ENCODE data around the gene RBM4. TPM values are rescaled to one million over a fixed set of nuclear protein-coding genes. Genes with fewer than 3 reads are reported as not detected.
"Not testable (repeated sequence)": the region's sequence is repeated elsewhere in the genome, so short reads cannot be mapped to it uniquely, and the experiment has no call there.

Gene RBM4
- total RNA-seq, 4 donors from 2014 or later, result 66.5 to 193 (median 68.8) TPM

DNA sequence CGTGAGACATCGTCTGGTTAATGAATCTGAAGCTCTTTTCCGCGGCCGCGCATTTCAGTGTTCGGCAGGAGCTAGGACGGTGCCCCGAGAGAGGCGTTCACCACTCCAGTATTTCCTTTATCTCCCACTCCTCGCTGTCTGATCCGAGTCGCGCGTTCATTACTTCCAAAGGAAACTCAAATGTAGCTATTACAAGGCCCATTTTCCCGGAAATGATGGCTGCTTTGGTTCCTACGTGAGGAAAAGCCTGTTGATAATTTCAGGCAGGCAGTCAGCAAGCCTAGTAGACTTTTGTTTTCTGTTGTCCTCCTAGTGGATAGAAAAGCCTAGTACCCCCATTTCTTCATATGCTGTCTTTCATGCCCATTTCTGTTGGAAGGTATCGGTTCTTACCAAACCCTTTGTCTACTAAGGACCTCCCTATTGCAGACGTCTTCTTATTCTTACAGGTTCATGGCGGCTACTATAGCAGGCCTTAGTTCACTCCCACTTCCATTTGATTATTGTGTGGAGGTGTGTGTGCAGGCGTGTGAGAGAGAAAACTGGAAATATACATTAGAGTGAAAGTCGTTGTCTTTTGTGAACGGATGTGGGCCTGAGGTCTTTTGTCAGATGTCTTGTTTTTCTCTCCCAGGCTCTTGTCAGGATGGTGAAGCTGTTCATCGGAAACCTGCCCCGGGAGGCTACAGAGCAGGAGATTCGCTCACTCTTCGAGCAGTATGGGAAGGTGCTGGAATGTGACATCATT is 737 bp downstream of the RBM4 start:
- peak; percentile 20 for DNase-seq
- intact Hi-C loops (cut with DNase I; ENCODE audit: low total_unique reads) (loop anchor here (10.0 kb wide), 1 partner anchor 636 kb away; no protein-coding TSS in a partner anchor), in situ Hi-C loops (cut with MboI; ENCODE audit: low pct_ligation_motif_present in 1 of 4, low pct_unique_long_range_greater_than_20kb in 1 of 4, low sequenced_read_pairs in 3 of 4) (no loop called here)
- peaks cover 0 to 27% (median 13%) of the 10 kb centered on the region in 4 donors for H3K36me3 ChIP-seq
- peak overlapping the region; percentile 90 to 94 (median 92) for H3K27ac ChIP-seq
- no peak for TF ChIP-seq POLR2A (IDR thresholded peaks at IDR 0.05)
- TF ChIP-seq EP300 (IDR thresholded peaks at IDR 0.05; ENCODE audit: low read depth), result no peak
- TF ChIP-seq, protein P1, sequence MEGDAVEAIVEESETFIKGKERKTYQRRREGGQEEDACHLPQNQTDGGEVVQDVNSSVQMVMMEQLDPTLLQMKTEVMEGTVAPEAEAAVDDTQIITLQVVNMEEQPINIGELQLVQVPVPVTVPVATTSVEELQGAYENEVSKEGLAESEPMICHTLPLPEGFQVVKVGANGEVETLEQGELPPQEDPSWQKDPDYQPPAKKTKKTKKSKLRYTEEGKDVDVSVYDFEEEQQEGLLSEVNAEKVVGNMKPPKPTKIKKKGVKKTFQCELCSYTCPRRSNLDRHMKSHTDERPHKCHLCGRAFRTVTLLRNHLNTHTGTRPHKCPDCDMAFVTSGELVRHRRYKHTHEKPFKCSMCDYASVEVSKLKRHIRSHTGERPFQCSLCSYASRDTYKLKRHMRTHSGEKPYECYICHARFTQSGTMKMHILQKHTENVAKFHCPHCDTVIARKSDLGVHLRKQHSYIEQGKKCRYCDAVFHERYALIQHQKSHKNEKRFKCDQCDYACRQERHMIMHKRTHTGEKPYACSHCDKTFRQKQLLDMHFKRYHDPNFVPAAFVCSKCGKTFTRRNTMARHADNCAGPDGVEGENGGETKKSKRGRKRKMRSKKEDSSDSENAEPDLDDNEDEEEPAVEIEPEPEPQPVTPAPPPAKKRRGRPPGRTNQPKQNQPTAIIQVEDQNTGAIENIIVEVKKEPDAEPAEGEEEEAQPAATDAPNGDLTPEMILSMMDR (IDR thresholded peaks at IDR 0.05), result peak in 2 of 5 experiments; percentile 9 to 15
- TF ChIP-seq POLR2AphosphoS5 (IDR thresholded peaks at IDR 0.05), result no peak
- 2 to 6% methylated on average over 11 to 27 of the region's 27 CpGs for WGBS, 2 donors (ENCODE audit: low coverage in 1 of 2)
- no peaks in the 10 kb centered on the region for H3K9me3 ChIP-seq
- no peaks in the 10 kb centered on the region for H3K27me3 ChIP-seq
- H3K4me3 ChIP-seq, result peak overlapping the region; percentile 56 to 88 (median 64)
- H3K4me1 ChIP-seq, result peaks cover 26 to 66% (median 53%) of the 10 kb centered on the region in 4 donors

DNA sequence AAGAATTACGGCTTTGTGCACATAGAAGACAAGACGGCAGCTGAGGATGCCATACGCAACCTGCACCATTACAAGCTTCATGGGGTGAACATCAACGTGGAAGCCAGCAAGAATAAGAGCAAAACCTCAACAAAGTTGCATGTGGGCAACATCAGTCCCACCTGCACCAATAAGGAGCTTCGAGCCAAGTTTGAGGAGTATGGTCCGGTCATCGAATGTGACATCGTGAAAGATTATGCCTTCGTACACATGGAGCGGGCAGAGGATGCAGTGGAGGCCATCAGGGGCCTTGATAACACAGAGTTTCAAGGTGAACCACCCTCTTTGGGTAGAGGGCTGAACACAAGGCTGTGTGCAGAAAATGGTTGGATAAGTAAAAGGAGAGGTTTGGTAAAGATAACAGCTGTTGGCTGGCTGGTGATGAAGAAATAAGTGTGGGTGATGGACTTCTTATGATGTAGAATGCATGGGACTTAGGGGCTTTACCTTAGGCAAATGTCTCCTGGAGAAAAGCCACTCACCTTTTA is 1.4 kb downstream of the RBM4 start:
- 63 to 88% methylated on average over 3 to 10 of the region's 10 CpGs for WGBS, 2 donors (ENCODE audit: low coverage in 1 of 2)

DNA sequence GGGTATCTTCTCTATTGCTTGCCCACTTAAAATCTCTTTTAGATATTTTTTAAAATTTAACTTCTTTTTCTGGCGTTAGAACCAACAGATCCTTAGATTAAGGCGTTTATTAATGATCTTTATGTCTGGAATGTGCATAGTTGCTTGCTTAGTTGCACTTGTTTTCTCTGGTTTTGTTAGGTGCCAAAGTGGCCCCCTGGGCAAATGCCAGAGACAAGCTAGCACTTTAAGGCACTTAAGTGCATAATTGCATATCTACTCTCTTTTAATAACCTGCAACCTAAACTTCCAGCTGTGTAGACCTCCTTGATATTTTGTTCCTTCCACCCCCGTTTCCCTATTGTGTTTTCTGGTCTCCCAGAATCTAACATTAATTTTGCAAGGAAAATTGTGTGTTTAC is 3.3 kb downstream of the RBM4 start:
- in situ Hi-C loops (cut with MboI; ENCODE audit: low pct_ligation_motif_present in 1 of 4, low pct_unique_long_range_greater_than_20kb in 1 of 4, low sequenced_read_pairs in 3 of 4) (no loop called here), intact Hi-C loops (cut with DNase I; ENCODE audit: low total_unique reads) (no loop called here)
- TF ChIP-seq, protein P1 (IDR thresholded peaks at IDR 0.05), result no peak
- TF ChIP-seq EP300 (IDR thresholded peaks at IDR 0.05; ENCODE audit: low read depth) (no peak), POLR2A (IDR thresholded peaks at IDR 0.05) (no peak), POLR2AphosphoS5 (IDR thresholded peaks at IDR 0.05) (no peak)
- Histone ChIP-seq H3K36me3 (peaks cover 0 to 53% (median 22%) of the 10 kb centered on the region in 4 donors), H3K9me3 (no peaks in the 10 kb centered on the region), H3K27ac (peak overlapping the region in 3 of 4 donors; percentile 19 to 94 (median 93)), H3K4me1 (peaks cover 38 to 88% (median 65%) of the 10 kb centered on the region in 4 donors), H3K4me3 (peak overlapping the region in 2 of 4 donors; percentile 0 to 88), H3K27me3 (no peaks in the 10 kb centered on the region)
- DNase-seq, result no peak
- 25 to 28% methylated on average over 3 of the region's 3 CpGs for WGBS, 2 donors (ENCODE audit: low coverage in 1 of 2)

More for the DNA sequence above, 1.4 kb downstream of the RBM4 start:
- Histone ChIP-seq H3K4me3 (peak overlapping the region in 2 of 4 donors; percentile 67 to 88), H3K27ac (peak overlapping the region; percentile 90 to 94 (median 92)), H3K36me3 (peaks cover 0 to 34% (median 15%) of the 10 kb centered on the region in 4 donors), H3K4me1 (peaks cover 31 to 72% (median 56%) of the 10 kb centered on the region in 4 donors)
- DNase-seq; in situ Hi-C loops (cut with MboI; ENCODE audit: low pct_ligation_motif_present in 1 of 4, low pct_unique_long_range_greater_than_20kb in 1 of 4, low sequenced_read_pairs in 3 of 4); H3K27me3 ChIP-seq; H3K9me3 ChIP-seq: not testable (repeated sequence)
- intact Hi-C loops (cut with DNase I; ENCODE audit: low total_unique reads), result loop anchor here (10.0 kb wide), 1 partner anchor 635 kb away; no protein-coding TSS in a partner anchor

DNA sequence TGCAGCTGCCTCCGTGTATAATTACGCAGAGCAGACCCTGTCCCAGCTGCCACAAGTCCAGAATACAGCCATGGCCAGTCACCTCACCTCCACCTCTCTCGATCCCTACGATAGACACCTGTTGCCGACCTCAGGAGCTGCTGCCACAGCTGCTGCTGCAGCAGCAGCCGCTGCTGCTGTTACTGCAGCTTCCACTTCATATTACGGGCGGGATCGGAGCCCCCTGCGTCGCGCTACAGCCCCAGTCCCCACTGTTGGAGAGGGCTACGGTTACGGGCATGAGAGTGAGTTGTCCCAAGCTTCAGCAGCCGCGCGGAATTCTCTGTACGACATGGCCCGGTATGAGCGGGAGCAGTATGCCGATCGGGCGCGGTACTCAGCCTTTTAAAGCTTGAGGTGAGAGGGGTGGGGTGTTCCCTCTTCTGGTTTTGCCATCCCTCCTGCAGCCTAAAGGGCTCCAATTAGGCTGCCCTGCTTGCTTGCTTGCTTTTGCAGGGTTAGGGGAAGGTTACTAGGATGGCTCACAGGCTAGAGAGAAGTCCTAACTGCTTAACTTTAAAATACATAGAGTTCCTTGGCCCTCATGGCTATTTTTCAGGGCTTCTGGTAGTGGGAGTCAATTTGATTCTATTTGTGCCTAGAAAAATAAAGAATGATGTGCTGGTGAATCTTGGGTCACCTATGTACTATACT is 5.4 kb downstream of the RBM4 start:
- Histone ChIP-seq H3K4me3 (no peak overlapping the region), H3K27me3 (no peaks in the 10 kb centered on the region), H3K27ac (no peak overlapping the region), H3K9me3 (no peaks in the 10 kb centered on the region), H3K4me1 (peaks cover 38 to 81% (median 56%) of the 10 kb centered on the region in 4 donors), H3K36me3 (peaks cover 0 to 71% (median 23%) of the 10 kb centered on the region in 4 donors)
- 95% methylated on average over 24 of the region's 24 CpGs; no CpG with 5 or more reads in 1 of the 2 donors for WGBS, 2 donors (ENCODE audit: low coverage in 1 of 2)
- TF ChIP-seq EP300 (IDR thresholded peaks at IDR 0.05; ENCODE audit: low read depth) (no peak), POLR2AphosphoS5 (IDR thresholded peaks at IDR 0.05) (no peak), POLR2A (IDR thresholded peaks at IDR 0.05) (no peak)
- TF ChIP-seq, protein P1 (IDR thresholded peaks at IDR 0.05), result no peak
- DNase-seq, result no peak
- in situ Hi-C loops (cut with MboI; ENCODE audit: low pct_ligation_motif_present in 1 of 4, low pct_unique_long_range_greater_than_20kb in 1 of 4, low sequenced_read_pairs in 3 of 4), result no loop called here
- intact Hi-C loops (cut with DNase I; ENCODE audit: low total_unique reads), result no loop called here

Data from transverse colon (tissue), 4 donors.